Measurements from ENCODE around the gene STK33. TPM values are rescaled to one million over a fixed set of nuclear protein-coding genes. Genes with fewer than 3 reads are reported as not detected.

Gene STK33
- total RNA-seq, 1 donor from 2014 or later, result 17.9 TPM

DNA sequence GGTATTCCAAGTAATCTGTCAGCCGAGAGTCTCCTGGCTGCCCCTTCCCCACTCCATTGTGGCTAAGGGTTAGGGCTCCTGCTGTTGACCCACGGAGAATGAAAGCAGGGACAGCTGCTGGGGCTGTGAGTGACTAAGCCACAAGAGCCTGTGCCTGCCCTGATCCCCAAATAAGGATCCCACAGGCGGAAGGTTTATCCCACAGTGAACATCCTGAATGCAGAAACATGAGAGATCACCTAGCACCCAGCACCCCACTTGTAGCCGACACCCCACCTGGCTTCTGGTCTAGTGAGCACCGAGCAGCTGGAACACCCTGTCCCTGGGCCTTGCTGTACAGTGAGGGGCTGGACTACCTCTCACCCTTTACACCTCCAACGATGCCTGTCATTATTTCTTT, 212.7 kb downstream of the STK33 start:
- Mint-ChIP-seq H3K4me1 (ENCODE audit: unreplicated experiment) (no peaks in the 10 kb centered on the region), H3K36me3 (ENCODE audit: low read depth, unreplicated experiment) (no peaks in the 10 kb centered on the region), H3K4me3 (ENCODE audit: unreplicated experiment) (no peak overlapping the region), H3K27ac (ENCODE audit: unreplicated experiment) (no peak overlapping the region), H3K27me3 (ENCODE audit: unreplicated experiment) (peaks cover 2% of the 10 kb centered on the region), H3K9me3 (ENCODE audit: unreplicated experiment) (no peaks in the 10 kb centered on the region)
- no peak for DNase-seq (ENCODE audit: low spot score)
- no peak for TF ChIP-seq CTCF (IDR thresholded peaks at IDR 0.05; ENCODE audit: unreplicated experiment)

DNA sequence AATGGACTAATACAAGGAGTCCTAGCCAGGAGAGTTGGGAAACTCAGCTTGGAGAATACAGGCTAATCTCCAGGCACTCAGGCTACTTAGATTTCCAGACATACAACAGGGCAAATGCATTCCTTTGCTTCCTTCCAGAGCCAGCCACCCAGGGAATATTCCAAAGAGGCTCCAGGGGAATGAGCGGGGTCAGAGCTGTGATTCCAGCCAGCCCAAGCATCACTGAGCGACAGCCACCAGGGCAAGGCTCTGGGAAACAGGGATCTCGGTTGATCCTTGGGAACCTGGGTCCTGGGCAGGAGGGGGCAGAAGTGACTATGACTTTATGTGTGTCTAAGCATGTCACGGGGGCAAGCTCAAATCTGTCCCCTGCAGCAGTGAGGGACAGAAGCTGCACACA, 218.1 kb downstream of the STK33 start:
- Mint-ChIP-seq H3K4me1 (ENCODE audit: unreplicated experiment) (peaks cover 4% of the 10 kb centered on the region), H3K4me3 (ENCODE audit: unreplicated experiment) (no peak overlapping the region), H3K9me3 (ENCODE audit: unreplicated experiment) (no peaks in the 10 kb centered on the region), H3K27ac (ENCODE audit: unreplicated experiment) (no peak overlapping the region), H3K36me3 (ENCODE audit: low read depth, unreplicated experiment) (no peaks in the 10 kb centered on the region), H3K27me3 (ENCODE audit: unreplicated experiment) (peaks cover 4% of the 10 kb centered on the region)
- DNase-seq (ENCODE audit: low spot score), result no peak
- TF ChIP-seq CTCF (IDR thresholded peaks at IDR 0.05; ENCODE audit: unreplicated experiment), result no peak

DNA sequence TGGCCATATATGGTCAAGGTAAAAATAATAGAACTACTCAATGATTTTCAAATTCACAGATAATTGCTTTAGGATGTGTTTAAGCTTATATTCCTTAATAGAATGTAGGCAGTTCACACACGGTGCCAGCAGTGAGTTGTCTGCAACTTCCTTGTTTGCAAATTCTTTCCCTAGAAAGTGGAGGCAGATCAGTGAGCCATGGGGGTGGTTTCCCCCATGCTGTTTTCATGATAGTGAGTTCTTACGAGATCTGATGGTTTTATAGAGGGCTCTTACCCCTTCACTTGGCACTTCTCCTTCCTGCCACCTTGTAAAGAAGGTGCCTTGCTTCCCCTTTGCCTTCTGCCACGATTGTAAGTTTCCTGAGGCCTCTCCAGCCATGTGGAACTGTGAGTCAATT, 218.6 kb downstream of the STK33 start:
- Mint-ChIP-seq H3K36me3 (ENCODE audit: low read depth, unreplicated experiment) (no peaks in the 10 kb centered on the region), H3K27ac (ENCODE audit: unreplicated experiment) (no peak overlapping the region), H3K27me3 (ENCODE audit: unreplicated experiment) (peaks cover 4% of the 10 kb centered on the region), H3K4me1 (ENCODE audit: unreplicated experiment) (peaks cover 4% of the 10 kb centered on the region), H3K9me3 (ENCODE audit: unreplicated experiment) (no peaks in the 10 kb centered on the region), H3K4me3 (ENCODE audit: unreplicated experiment) (no peak overlapping the region)
- no peak for TF ChIP-seq CTCF (IDR thresholded peaks at IDR 0.05; ENCODE audit: unreplicated experiment)
- no peak for DNase-seq (ENCODE audit: low spot score)

GRCh38 chr11:8374716-8375115, 219.3 kb downstream of the STK33 start:
- Mint-ChIP-seq H3K9me3 (ENCODE audit: unreplicated experiment) (no peaks in the 10 kb centered on the region), H3K4me1 (ENCODE audit: unreplicated experiment) (peaks cover 4% of the 10 kb centered on the region), H3K4me3 (ENCODE audit: unreplicated experiment) (no peak overlapping the region), H3K27me3 (ENCODE audit: unreplicated experiment) (peaks cover 3% of the 10 kb centered on the region), H3K27ac (ENCODE audit: unreplicated experiment) (no peak overlapping the region), H3K36me3 (ENCODE audit: low read depth, unreplicated experiment) (no peaks in the 10 kb centered on the region)
- no peak for TF ChIP-seq CTCF (IDR thresholded peaks at IDR 0.05; ENCODE audit: unreplicated experiment)
- no peak for DNase-seq (ENCODE audit: low spot score)

DNA sequence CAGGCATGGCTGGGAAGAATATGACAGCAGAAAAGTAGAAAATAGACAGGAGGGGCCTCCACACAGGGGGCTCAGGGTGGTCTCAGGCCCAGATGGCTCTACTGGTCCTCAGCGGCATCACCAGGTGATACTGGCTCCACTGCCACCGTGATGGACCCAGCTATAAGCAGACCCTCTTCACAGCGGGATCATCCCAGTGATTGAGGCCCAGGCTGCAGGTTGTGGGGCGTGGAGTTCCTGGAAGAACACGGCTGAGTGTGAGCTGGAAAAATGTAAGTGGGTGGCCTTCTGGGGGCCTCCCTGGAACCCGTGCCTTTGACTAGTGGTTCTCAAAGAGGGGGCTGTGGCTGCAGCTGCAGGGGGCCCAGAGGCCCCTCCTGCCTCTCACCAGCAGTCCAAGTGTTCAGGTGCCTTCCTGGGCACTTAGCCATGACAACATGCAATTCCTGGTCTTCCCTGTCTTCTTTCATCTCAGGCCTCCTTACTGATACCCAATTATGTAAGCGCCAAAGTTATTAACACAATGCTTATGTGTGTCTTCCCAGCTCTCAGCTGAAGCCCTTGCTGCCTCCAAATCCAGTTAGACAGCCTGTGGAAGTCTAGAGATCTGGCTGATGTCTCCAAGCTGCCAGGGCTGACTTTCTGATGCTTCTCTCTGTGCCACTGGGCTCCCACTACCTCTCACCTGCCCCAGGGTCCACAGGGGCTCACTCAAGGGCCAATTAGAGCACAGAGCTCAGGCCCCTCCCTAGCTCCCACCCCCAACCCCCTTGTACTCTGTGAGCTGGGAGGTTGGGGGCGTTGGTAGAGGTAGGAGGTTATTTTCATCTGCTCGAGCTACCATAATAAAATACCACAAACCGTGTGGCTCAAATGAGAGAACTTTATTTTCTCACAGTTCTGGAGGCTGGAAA, 220.3 kb downstream of the STK33 start:
- Mint-ChIP-seq H3K9me3 (ENCODE audit: unreplicated experiment) (no peaks in the 10 kb centered on the region), H3K27ac (ENCODE audit: unreplicated experiment) (no peak overlapping the region), H3K36me3 (ENCODE audit: low read depth, unreplicated experiment) (no peaks in the 10 kb centered on the region), H3K27me3 (ENCODE audit: unreplicated experiment) (peaks cover 2% of the 10 kb centered on the region), H3K4me3 (ENCODE audit: unreplicated experiment) (no peak overlapping the region), H3K4me1 (ENCODE audit: unreplicated experiment) (peaks cover 4% of the 10 kb centered on the region)
- DNase-seq (ENCODE audit: low spot score), result no peak
- TF ChIP-seq CTCF (IDR thresholded peaks at IDR 0.05; ENCODE audit: unreplicated experiment), result no peak

All from endothelial cell (in vitro differentiated cells).